ENCODE measurements around the gene RTN1. TPM values are rescaled to one million over a fixed set of nuclear protein-coding genes. Genes with fewer than 3 reads are reported as not detected.
A peak's percentile ranks its signal among the peaks of the same experiment; 100 is the strongest.

Gene RTN1
- total RNA-seq, 2 experiments from 2014 or later: 0.14 TPM; not detected in 1

DNA sequence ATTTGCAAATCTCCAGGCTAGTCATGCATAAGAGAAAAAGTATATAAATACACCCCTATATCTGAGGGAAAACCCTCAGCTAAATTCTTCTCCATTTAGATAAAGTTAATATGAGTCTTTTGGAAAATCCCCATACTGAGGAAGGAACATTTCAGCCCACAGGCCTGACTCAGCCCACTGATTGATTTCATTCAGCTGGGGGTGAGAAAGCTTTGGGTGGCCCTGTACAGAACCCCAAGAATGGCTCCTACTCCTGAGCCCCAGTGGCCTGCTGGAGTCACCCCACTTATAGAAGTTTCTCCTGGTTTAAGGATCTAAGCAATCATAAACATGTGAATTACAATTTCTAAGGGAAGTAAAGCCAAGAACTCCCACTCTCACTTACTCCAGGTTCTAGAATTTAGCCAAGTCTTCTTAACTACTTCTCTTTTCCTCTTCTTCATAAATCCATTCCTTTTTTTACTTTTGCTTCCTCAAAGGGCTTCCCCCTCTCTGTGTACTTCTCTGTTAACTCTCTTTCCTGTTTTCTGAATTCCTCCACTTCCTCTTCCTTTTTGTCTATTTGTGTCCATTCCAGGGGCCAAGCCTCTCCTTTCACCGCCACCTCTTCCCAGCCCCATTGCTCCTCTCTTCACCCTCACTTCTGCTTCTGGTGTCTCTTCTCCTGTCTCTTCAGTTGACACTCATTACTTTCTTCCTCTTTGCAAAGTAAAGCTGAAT is 21.0 kb downstream of the RTN1 start:
- TF ChIP-seq, protein P1, sequence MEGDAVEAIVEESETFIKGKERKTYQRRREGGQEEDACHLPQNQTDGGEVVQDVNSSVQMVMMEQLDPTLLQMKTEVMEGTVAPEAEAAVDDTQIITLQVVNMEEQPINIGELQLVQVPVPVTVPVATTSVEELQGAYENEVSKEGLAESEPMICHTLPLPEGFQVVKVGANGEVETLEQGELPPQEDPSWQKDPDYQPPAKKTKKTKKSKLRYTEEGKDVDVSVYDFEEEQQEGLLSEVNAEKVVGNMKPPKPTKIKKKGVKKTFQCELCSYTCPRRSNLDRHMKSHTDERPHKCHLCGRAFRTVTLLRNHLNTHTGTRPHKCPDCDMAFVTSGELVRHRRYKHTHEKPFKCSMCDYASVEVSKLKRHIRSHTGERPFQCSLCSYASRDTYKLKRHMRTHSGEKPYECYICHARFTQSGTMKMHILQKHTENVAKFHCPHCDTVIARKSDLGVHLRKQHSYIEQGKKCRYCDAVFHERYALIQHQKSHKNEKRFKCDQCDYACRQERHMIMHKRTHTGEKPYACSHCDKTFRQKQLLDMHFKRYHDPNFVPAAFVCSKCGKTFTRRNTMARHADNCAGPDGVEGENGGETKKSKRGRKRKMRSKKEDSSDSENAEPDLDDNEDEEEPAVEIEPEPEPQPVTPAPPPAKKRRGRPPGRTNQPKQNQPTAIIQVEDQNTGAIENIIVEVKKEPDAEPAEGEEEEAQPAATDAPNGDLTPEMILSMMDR (IDR thresholded peaks at IDR 0.05): no peak
- Mint-ChIP-seq H3K27ac (no peak overlapping the region), H3K36me3 (ENCODE audit: low read depth) (no peaks in the 10 kb centered on the region), H3K9me3 (no peaks in the 10 kb centered on the region), H3K27me3 (peaks cover 13% of the 10 kb centered on the region), H3K4me1 (ENCODE audit: low read depth) (no peaks in the 10 kb centered on the region), H3K4me3 (no peak overlapping the region)
- DNase-seq (peak in 2 of 14 experiments; percentile 39 to 46), ATAC-seq (ENCODE audit: poor library complexity) (no peak)
- intact Hi-C loops (cut with DNase I, micrococcal nuclease): no loop called here
- Histone ChIP-seq H3K27ac (ENCODE audit: low read depth in 1 of 2, low read length in 2 of 2) (no peak overlapping the region), H3K9me3 (ENCODE audit: control insufficient read depth in 1 of 2, insufficient read depth in 1 of 2, low read length in 2 of 2) (peaks cover 0 to 7% of the 10 kb centered on the region in 2 experiments), H3K27me3 (ENCODE audit: control insufficient read depth in 1 of 2, insufficient read depth in 2 of 2, low read length in 2 of 2) (no peaks in the 10 kb centered on the region), H3K36me3 (ENCODE audit: insufficient read depth, low read length) (no peaks in the 10 kb centered on the region), H3K4me3 (ENCODE audit: low read length) (no peak overlapping the region), H3K4me1 (ENCODE audit: insufficient read depth, low read length) (no peaks in the 10 kb centered on the region)
- ChIA-PET POLR2A (no interaction called here), CTCF (no interaction called here)

DNA sequence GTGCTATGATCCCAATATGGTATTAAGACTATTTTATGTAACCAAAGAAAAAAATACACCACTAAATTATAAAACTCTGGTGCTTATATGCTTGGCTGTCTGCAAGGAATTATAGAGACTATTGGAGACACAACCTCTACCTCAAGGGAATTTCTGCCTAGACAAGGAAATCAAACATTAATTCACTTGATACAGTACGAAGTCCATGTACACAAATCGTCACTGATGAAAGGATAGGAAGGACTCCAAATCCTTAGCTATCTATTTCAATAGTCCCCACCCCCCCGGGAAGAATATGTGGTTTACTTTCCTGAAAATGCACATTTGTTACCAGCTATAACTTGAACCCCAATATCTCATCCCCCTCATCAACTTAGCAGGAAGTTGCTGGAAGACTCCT is 21.9 kb downstream of the RTN1 start:
- no peak overlapping the region for H3K27ac Mint-ChIP-seq
- intact Hi-C loops (cut with DNase I, micrococcal nuclease): no loop called here
- ChIA-PET POLR2A (no interaction called here), CTCF (no interaction called here)
- Histone ChIP-seq H3K4me3 (ENCODE audit: low read length) (no peak overlapping the region), H3K9me3 (ENCODE audit: control insufficient read depth in 1 of 2, insufficient read depth in 1 of 2, low read length in 2 of 2) (no peaks in the 10 kb centered on the region), H3K36me3 (ENCODE audit: insufficient read depth, low read length) (no peaks in the 10 kb centered on the region), H3K27ac (ENCODE audit: low read depth in 1 of 2, low read length in 2 of 2) (no peak overlapping the region), H3K27me3 (ENCODE audit: control insufficient read depth in 1 of 2, insufficient read depth in 2 of 2, low read length in 2 of 2) (no peaks in the 10 kb centered on the region), H3K4me1 (ENCODE audit: insufficient read depth, low read length) (no peaks in the 10 kb centered on the region)
- TF ChIP-seq, protein P1 (IDR thresholded peaks at IDR 0.05): no peak
- H3K4me3 Mint-ChIP-seq: no peak overlapping the region
- ATAC-seq (ENCODE audit: poor library complexity) (no peak), DNase-seq (no peak)
- peaks cover 13% of the 10 kb centered on the region for H3K27me3 Mint-ChIP-seq
- no peaks in the 10 kb centered on the region for H3K9me3 Mint-ChIP-seq
- no peaks in the 10 kb centered on the region for H3K4me1 Mint-ChIP-seq (ENCODE audit: low read depth)
- no peaks in the 10 kb centered on the region for H3K36me3 Mint-ChIP-seq (ENCODE audit: low read depth)

DNA sequence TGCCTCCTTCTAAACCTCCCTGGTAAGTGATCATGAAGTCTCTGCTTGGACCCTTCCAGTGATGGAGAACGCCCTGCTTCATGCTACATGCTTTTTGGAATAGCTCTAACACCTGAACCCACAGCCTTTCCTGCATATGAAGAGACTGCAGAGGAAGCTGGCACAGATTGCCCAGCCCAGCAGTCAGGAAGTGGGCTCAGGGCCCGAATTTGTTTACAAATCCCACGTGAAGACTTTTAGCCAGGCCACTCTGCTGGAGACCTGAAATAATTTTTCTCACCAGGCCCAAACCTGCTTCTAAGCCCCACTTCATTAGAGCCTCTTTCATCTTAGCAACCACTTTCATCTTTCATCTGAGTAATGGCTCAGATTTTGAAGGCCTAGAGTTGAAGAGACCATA is 22.9 kb downstream of the RTN1 start:
- intact Hi-C loops (cut with DNase I, micrococcal nuclease): no loop called here
- ChIA-PET POLR2A (no interaction called here), CTCF (no interaction called here)
- no peak overlapping the region for H3K4me3 ChIP-seq (ENCODE audit: low read length)
- no peak for DNase-seq
- no peak overlapping the region for H3K4me3 Mint-ChIP-seq
- no peaks in the 10 kb centered on the region for H3K27me3 ChIP-seq (ENCODE audit: control insufficient read depth in 1 of 2, insufficient read depth in 2 of 2, low read length in 2 of 2)
- H3K27ac Mint-ChIP-seq: no peak overlapping the region
- no peaks in the 10 kb centered on the region for H3K9me3 Mint-ChIP-seq
- no peak for ATAC-seq (ENCODE audit: poor library complexity)
- H3K27ac ChIP-seq (ENCODE audit: low read depth in 1 of 2, low read length in 2 of 2): no peak overlapping the region
- H3K36me3 ChIP-seq (ENCODE audit: insufficient read depth, low read length): no peaks in the 10 kb centered on the region
- no peaks in the 10 kb centered on the region for H3K4me1 ChIP-seq (ENCODE audit: insufficient read depth, low read length)
- no peaks in the 10 kb centered on the region for H3K4me1 Mint-ChIP-seq (ENCODE audit: low read depth)
- TF ChIP-seq, protein P1 (IDR thresholded peaks at IDR 0.05): no peak
- H3K36me3 Mint-ChIP-seq (ENCODE audit: low read depth): no peaks in the 10 kb centered on the region
- no peaks in the 10 kb centered on the region for H3K9me3 ChIP-seq (ENCODE audit: control insufficient read depth in 1 of 2, insufficient read depth in 1 of 2, low read length in 2 of 2)
- peaks cover 12% of the 10 kb centered on the region for H3K27me3 Mint-ChIP-seq
